SK-MEL-5 (cell line): ENCODE data around the gene VSIR. TPM values are rescaled to one million over a fixed set of nuclear protein-coding genes. Genes with fewer than 3 reads are reported as not detected.

Source experiments
- DNase-seq: peaks from one replicate; pipeline ENCODE4 v3.0.0-alpha.2; 2016; ENCODE audit warnings: low read depth, low spot score
- in situ Hi-C: cut with HindIII; loops from 2 replicates; pipeline ENCODE4 v1.10.0; 2016; ENCODE audit warnings: low sequenced_read_pairs, high pct_unique_total_duplicates, low pct_unique_long_range_greater_than_20kb
- small RNA-seq, 2 experiments: library from RNA; depleted of rRNA; stranded (forward); fragments of <200 nt; gene quantifications; one replicate each; pipeline ENCODE3, GENCODE V24; 2014
- total RNA-seq: library from RNA; depleted of rRNA; stranded (reverse); fragments of >200 nt; shearing (Covaris generic); gene quantifications from 2 replicates; pipeline ENCODE4 v1.2.3, GENCODE V29; 2014; rRNA removed

VSIR gene
- total RNA-seq, 1 experiment from 2014 or later: 0.40 TPM

DNA sequence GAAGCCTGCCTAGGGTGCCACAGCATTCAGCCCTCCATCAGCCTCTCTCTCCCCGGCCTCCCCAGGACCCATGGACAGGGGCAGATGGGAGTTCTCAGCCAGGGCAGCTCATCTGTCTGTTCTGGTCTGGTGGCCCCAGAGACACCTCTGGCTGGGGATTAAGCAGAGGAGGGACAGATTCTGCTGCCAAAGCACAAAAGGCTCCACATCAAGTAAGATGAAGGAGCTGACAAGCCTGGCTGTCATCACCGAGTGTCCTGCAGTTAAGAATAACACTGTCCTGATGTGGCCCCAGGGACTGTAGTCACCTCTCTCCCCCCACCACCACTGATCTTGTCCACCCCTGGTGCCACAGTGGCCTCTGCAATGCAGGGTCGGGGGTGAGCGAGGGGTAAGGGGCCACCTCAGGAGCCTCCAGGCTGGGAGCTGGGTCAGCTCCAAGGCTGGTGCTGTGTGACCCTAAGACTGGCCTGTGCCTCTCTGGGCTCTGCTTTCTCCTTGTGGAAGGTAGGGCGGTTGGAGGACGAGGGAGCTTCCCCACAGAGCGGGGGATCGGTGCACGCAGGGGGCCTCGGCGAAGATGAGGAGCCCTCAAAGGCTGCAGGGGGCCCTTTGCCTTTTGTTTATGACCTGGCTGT lies 72.5 kb downstream of the VSIR start:
- in situ Hi-C loops: no loop called here
- DNase-seq: no peak

DNA sequence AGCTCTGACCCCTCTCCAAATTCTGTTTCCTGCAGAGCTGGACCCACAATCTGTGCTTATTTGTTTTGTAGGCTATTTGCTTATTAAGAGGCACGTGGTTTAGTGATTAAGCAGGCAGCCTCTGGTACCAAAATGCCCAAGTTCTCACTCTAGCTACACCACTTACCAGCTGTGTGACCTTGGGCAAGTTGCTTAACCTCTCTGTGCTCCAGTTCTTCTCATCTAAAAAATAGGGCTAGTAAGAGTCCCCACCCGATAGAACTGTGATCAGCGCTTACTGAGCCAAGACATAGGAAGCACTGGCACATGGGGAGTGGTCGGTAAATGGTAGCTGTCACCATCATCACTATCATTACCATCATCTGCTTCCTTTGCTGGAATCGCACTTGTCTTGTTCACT lies 74.6 kb downstream of the VSIR start:
- no peak for DNase-seq
- in situ Hi-C loops: no loop called here

DNA sequence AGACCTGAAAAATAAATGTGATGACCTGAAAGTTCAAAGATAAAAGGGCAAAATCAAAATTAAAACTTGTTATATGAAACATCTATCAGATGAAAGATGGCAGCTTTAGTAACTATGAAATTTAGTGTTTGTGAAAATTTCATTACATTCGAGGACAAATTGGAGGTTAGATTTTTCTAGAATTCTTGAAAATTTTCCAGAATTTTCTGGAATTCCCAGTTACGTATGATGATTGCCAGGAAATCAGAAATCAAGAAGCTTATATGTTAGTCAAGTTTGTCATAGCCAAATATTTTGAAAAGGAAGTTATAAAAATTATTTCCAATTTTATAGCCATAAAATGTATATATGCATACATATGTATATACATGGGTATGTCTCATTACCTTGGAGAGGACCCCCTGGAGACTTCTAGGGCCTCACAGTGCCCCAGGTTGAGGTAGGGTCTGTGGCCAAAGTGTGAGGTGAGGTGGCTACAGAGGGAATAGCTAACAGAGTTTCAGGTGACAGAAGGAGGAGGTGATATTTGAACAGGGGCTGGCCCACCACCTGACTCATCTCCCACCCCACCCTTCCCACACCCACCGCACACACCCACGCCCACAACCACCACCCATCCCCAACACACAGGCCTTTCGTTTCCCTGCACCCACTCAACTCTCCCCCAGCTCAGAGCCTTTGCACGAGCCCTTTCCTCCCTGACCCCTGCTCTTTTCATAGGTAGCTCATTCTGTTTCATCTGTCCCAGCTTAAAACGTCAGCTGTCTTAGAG lies 75.2 kb downstream of the VSIR start:
- no peak for DNase-seq
- in situ Hi-C loops: no loop called here

Small RNA genes within 50 kb of the gene (small RNA-seq; reads per million reads assigned to genes)
- gene MIR7152: 0 reads per million in 2 experiments

Other genes with a start within 250 kb of the VSIR start
- gene C10orf105, start 53.7 kb downstream of the VSIR start, total RNA-seq: not detected in 2 replicates
- 1,457 and 1,499 TPM in 2 replicates for gene PSAP, start 77.7 kb upstream of the VSIR start, total RNA-seq
- gene CHST3, start 190.9 kb upstream of the VSIR start, total RNA-seq: 3.1 and 3.5 TPM in 2 replicates